Measurements from ENCODE around the gene PTPRCAP. TPM values are rescaled to one million over a fixed set of nuclear protein-coding genes. Genes with fewer than 3 reads are reported as not detected.

The PTPRCAP gene
- total RNA-seq, 1 experiment from 2014 or later, result 0.56 TPM

DNA sequence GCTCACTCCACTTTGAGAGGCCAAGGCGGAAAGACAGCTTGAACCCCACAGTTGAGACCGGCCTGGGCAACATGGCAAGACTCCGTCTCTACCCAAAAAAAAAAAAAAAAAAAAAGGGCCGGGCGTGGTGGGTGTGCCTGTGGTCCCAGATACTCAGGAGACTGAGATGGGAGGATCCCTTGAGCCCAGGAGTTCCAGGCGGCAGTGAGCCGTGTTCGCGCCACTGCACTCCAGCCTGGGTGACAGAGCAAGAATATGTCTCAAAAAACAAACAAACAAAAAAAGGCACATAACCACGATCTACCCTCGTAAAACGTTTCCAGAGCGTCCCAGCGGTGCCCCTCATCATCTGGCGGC lies 46.6 kb downstream of the PTPRCAP start:
- Histone ChIP-seq H3K27ac (ENCODE audit: low read depth, low read length, poor library complexity, severe bottlenecking) (peak overlapping the region; percentile 89), H3K9me3 (ENCODE audit: low read depth, low read length, poor library complexity, severe bottlenecking) (no peaks in the 10 kb centered on the region), H3K36me3 (ENCODE audit: insufficient read depth, low read length, poor library complexity, severe bottlenecking) (peaks cover 17% of the 10 kb centered on the region), H3K27me3 (replicated peaks; ENCODE audit: insufficient read depth, low read depth, low read length, poor library complexity) (no peaks in the 10 kb centered on the region), H3K4me3 (ENCODE audit: low read depth, low read length, poor library complexity, severe bottlenecking) (peak overlapping the region; percentile 77), H3K4me1 (ENCODE audit: insufficient read depth, low read length, poor library complexity, severe bottlenecking) (peaks cover 9% of the 10 kb centered on the region)
- no peak for DNase-seq (ENCODE audit: low spot score)
- TF ChIP-seq EZH2 (IDR thresholded peaks at IDR 0.05; ENCODE audit: borderline replicate concordance, low read depth, low read length, poor library complexity, severe bottlenecking), result no peak
- TF ChIP-seq, protein P1, sequence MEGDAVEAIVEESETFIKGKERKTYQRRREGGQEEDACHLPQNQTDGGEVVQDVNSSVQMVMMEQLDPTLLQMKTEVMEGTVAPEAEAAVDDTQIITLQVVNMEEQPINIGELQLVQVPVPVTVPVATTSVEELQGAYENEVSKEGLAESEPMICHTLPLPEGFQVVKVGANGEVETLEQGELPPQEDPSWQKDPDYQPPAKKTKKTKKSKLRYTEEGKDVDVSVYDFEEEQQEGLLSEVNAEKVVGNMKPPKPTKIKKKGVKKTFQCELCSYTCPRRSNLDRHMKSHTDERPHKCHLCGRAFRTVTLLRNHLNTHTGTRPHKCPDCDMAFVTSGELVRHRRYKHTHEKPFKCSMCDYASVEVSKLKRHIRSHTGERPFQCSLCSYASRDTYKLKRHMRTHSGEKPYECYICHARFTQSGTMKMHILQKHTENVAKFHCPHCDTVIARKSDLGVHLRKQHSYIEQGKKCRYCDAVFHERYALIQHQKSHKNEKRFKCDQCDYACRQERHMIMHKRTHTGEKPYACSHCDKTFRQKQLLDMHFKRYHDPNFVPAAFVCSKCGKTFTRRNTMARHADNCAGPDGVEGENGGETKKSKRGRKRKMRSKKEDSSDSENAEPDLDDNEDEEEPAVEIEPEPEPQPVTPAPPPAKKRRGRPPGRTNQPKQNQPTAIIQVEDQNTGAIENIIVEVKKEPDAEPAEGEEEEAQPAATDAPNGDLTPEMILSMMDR (conservative IDR thresholded peaks at IDR 0.05; ENCODE audit: low read depth, low read length), result no peak
- ChIA-PET POLR2A (ENCODE audit: low non-redundant PET) (no interaction called here), CTCF (interaction anchor here (2.7 kb wide), 1 partner anchor 9 kb away, joined by 10 read pairs; no protein-coding TSS in a partner anchor)
- intact Hi-C loops (cut with micrococcal nuclease; ENCODE audit: unreplicated experiment), result loop anchor here (5.0 kb wide), 1 partner anchor 116 kb away; the partner anchor contains the start of genes CDK2AP2 and PITPNM1
- no TSS peak for BruUV-seq (replicated peaks)

DNA sequence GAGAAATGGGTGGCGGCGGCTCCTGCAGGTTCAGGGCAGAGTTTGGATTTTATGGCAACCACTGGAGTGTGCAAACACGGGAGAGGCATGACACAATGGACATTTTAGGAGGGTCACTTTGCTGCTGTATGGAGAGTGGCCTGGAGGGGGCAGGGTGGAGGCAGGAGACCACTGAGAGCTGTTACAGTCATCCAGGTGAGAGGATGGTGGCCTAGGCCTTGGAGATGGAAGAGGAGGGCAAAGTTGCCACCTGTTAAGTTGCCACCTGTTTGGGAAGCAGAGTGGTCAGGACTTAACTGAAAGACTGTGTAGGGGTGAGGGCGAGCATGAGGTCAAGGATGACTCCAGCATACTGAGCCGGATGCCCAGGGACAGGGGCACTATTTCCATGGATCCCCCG lies 48.0 kb downstream of the PTPRCAP start:
- Histone ChIP-seq H3K27ac (ENCODE audit: low read depth, low read length, poor library complexity, severe bottlenecking) (no peak overlapping the region), H3K4me3 (ENCODE audit: low read depth, low read length, poor library complexity, severe bottlenecking) (no peak overlapping the region), H3K9me3 (ENCODE audit: low read depth, low read length, poor library complexity, severe bottlenecking) (no peaks in the 10 kb centered on the region), H3K27me3 (replicated peaks; ENCODE audit: insufficient read depth, low read depth, low read length, poor library complexity) (no peaks in the 10 kb centered on the region), H3K4me1 (ENCODE audit: insufficient read depth, low read length, poor library complexity, severe bottlenecking) (peaks cover 18% of the 10 kb centered on the region), H3K36me3 (ENCODE audit: insufficient read depth, low read length, poor library complexity, severe bottlenecking) (peaks cover 8% of the 10 kb centered on the region)
- ChIA-PET POLR2A (ENCODE audit: low non-redundant PET) (no interaction called here), CTCF (interaction anchor here (0.6 to 0.9 kb wide), 2 partner anchors 12 to 360 kb away, joined by 4 to 6 read pairs; partner anchors contain the start of gene PPP1CA)
- intact Hi-C loops (cut with micrococcal nuclease; ENCODE audit: unreplicated experiment), result loop anchor here (10.0 kb wide), 2 partner anchors 305 to 335 kb away; partner anchors contain the start of gene RHOD
- BruUV-seq (replicated peaks), result no TSS peak
- TF ChIP-seq, protein P1 (conservative IDR thresholded peaks at IDR 0.05; ENCODE audit: low read depth, low read length), result peak; percentile 71
- no peak for TF ChIP-seq EZH2 (IDR thresholded peaks at IDR 0.05; ENCODE audit: borderline replicate concordance, low read depth, low read length, poor library complexity, severe bottlenecking)
- no peak for DNase-seq (ENCODE audit: low spot score)

DNA sequence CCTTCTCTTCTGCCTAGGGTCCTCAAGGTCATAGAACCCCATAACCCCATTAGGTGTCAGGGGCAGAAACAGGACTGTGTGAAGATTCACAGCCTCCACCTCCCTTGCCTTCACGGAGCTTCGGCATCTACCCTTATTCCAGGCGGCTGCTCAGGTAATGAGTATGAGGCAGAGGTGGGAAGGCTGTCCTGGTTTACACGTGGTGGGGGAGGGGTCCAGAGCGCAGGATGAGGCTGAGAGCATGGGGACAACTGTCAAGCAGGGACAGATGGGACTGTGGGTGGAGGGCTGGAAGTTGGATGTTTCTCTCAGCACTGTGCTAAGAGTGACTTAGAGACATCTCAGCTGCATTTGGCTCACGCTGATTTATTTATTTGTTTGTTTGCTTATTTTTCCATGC lies 50.0 kb downstream of the PTPRCAP start:
- H3K36me3 ChIP-seq (ENCODE audit: insufficient read depth, low read length, poor library complexity, severe bottlenecking), result no peaks in the 10 kb centered on the region
- intact Hi-C loops (cut with micrococcal nuclease; ENCODE audit: unreplicated experiment), result loop anchor here (10.0 kb wide), 2 partner anchors 303 to 333 kb away; partner anchors contain the start of gene RHOD
- TF ChIP-seq EZH2 (IDR thresholded peaks at IDR 0.05; ENCODE audit: borderline replicate concordance, low read depth, low read length, poor library complexity, severe bottlenecking), result no peak
- TF ChIP-seq, protein P1 (conservative IDR thresholded peaks at IDR 0.05; ENCODE audit: low read depth, low read length), result no peak
- H3K4me1 ChIP-seq (ENCODE audit: insufficient read depth, low read length, poor library complexity, severe bottlenecking), result peaks cover 15% of the 10 kb centered on the region
- H3K27ac ChIP-seq (ENCODE audit: low read depth, low read length, poor library complexity, severe bottlenecking), result no peak overlapping the region
- H3K27me3 ChIP-seq (replicated peaks; ENCODE audit: insufficient read depth, low read depth, low read length, poor library complexity), result no peaks in the 10 kb centered on the region
- ChIA-PET CTCF (interaction anchor here (0.7 to 1.5 kb wide), 2 partner anchors 14 to 726 kb away, joined by 3 read pairs; partner anchors contain the start of gene PPP1CA), POLR2A (ENCODE audit: low non-redundant PET) (no interaction called here)
- no TSS peak for BruUV-seq (replicated peaks)
- no peak overlapping the region for H3K4me3 ChIP-seq (ENCODE audit: low read depth, low read length, poor library complexity, severe bottlenecking)
- H3K9me3 ChIP-seq (ENCODE audit: low read depth, low read length, poor library complexity, severe bottlenecking), result no peaks in the 10 kb centered on the region
- no peak for DNase-seq (ENCODE audit: low spot score)
